SK-N-SH treated with all-trans-retinoic acid at 6 μM for 48 hours (cell line): Measurements from ENCODE around the gene TPST2.

Experiments
- ATAC-seq: fragments of 200-7000 bp; cut with Tn5 transposase; 3 replicates; pipeline ENCODE4 v1.9.1; 2020; ENCODE audit warnings: mild to moderate bottlenecking, moderate library complexity
- ARNTL ChIP-seq: fragments of 450-650 bp; formaldehyde crosslinking; IDR thresholded peaks from 2 replicates; pipeline ENCODE4 v1.5.0; 2020; ENCODE audit warnings: low read depth, mild to moderate bottlenecking, moderate library complexity, borderline replicate concordance
- BACH2 ChIP-seq: fragments of 250-450 bp; sonication (Bioruptor Pico); IDR thresholded peaks from 2 replicates; pipeline ENCODE4 v1.9.0; 2021; ENCODE audit warnings: mild to moderate bottlenecking, borderline replicate concordance
- CSDC2 ChIP-seq: fragments of 250-450 bp; sonication (Bioruptor Pico); IDR thresholded peaks from 2 replicates; pipeline ENCODE4 v1.5.0; 2020; ENCODE audit warnings: mild to moderate bottlenecking, moderate library complexity
- CSRNP3 ChIP-seq: fragments of 250-450 bp; sonication (Bioruptor Pico); IDR thresholded peaks from 2 replicates; pipeline ENCODE4 v1.5.1; 2021; ENCODE audit warnings: mild to moderate bottlenecking, moderate library complexity
- ESRRG ChIP-seq: fragments of 250-450 bp; sonication (Bioruptor Pico); IDR thresholded peaks from 2 replicates; pipeline ENCODE4 v1.6.1; 2021; ENCODE audit warnings: mild to moderate bottlenecking
- ISL1 ChIP-seq: fragments of 250-450 bp; sonication (Bioruptor Pico); IDR thresholded peaks from 2 replicates; pipeline ENCODE4 v2.1.2; 2022; ENCODE audit warnings: mild to moderate bottlenecking, moderate library complexity
- OSR1 ChIP-seq: fragments of 250-450 bp; sonication (Bioruptor Pico); IDR thresholded peaks from 2 replicates; pipeline ENCODE4 v1.8.0; 2022; ENCODE audit warnings: moderate library complexity, mild to moderate bottlenecking, inconsistent platforms
- PATZ1 ChIP-seq: fragments of 250-450 bp; sonication (Bioruptor Pico); IDR thresholded peaks from 2 replicates; pipeline ENCODE4 v1.8.0; 2020; ENCODE audit warnings: mild to moderate bottlenecking, moderate library complexity, borderline replicate concordance
- POU6F1 ChIP-seq: fragments of 250-450 bp; sonication (Bioruptor Pico); IDR thresholded peaks from 2 replicates; pipeline ENCODE4 v1.8.0; 2021; ENCODE audit warnings: low read depth, mild to moderate bottlenecking, moderate library complexity, borderline replicate concordance
- PPARA ChIP-seq: fragments of 250-450 bp; sonication (Bioruptor Pico); IDR thresholded peaks from 2 replicates; pipeline ENCODE4 v1.5.0; 2020; ENCODE audit warnings: mild to moderate bottlenecking, borderline replicate concordance
- RARB ChIP-seq: fragments of 250-450 bp; sonication (Bioruptor Pico); IDR thresholded peaks from 2 replicates; pipeline ENCODE4 v1.8.0; 2021; ENCODE audit warnings: mild to moderate bottlenecking, moderate library complexity
- SNAI2 ChIP-seq: fragments of 250-450 bp; sonication (Bioruptor Pico); IDR thresholded peaks from 2 replicates; pipeline ENCODE4 v1.5.0; 2020; ENCODE audit warnings: mild to moderate bottlenecking, moderate library complexity
- TCF4 ChIP-seq: fragments of 250-450 bp; sonication (Bioruptor Pico); IDR thresholded peaks from 2 replicates; pipeline ENCODE4 v1.8.0; 2021; ENCODE audit warnings: mild to moderate bottlenecking, moderate library complexity, borderline replicate concordance
- TSHZ2 ChIP-seq: fragments of 250-450 bp; sonication (Bioruptor Pico); IDR thresholded peaks from 2 replicates; pipeline ENCODE4 v1.5.0; 2020; ENCODE audit warnings: mild to moderate bottlenecking, moderate library complexity
- ZC3H10 ChIP-seq: fragments of 250-450 bp; sonication (Bioruptor Pico); IDR thresholded peaks from 2 replicates; pipeline ENCODE4 v1.5.1; 2021; ENCODE audit warnings: mild to moderate bottlenecking, moderate library complexity
- ZFP3 ChIP-seq: fragments of 250-450 bp; sonication (Bioruptor Pico); IDR thresholded peaks from 2 replicates; pipeline ENCODE4 v1.5.0; 2020; ENCODE audit warnings: mild to moderate bottlenecking, moderate library complexity
- ZFP30 ChIP-seq: fragments of 450-650 bp; formaldehyde crosslinking; IDR thresholded peaks from 2 replicates; pipeline ENCODE4 v1.5.0; 2022; ENCODE audit warnings: mild to moderate bottlenecking, moderate library complexity
- ZNF565 ChIP-seq: fragments of 450-650 bp; formaldehyde crosslinking; conservative IDR thresholded peaks from 2 replicates; pipeline ENCODE4 v1.5.0; 2020; ENCODE audit warnings: low read depth, mild to moderate bottlenecking, moderate library complexity
- ZNF70 ChIP-seq: fragments of 450-650 bp; formaldehyde crosslinking; IDR thresholded peaks from 2 replicates; pipeline ENCODE4 v1.5.0; 2020; ENCODE audit warnings: mild to moderate bottlenecking, moderate library complexity
- ZNF8 ChIP-seq: fragments of 450-650 bp; formaldehyde crosslinking; IDR thresholded peaks from 2 replicates; pipeline ENCODE4 v1.5.0; 2020; ENCODE audit warnings: mild to moderate bottlenecking, moderate library complexity

TPST2 gene

GRCh38 chr22:26536056-26536761 lies 53.7 kb downstream of the TPST2 start:
- ATAC-seq = no peak
- TF ChIP-seq PPARA (CRISPR knock-in tag) (no peak), CSRNP3 (CRISPR knock-in tag) (no peak), ESRRG (CRISPR knock-in tag) (no peak), ZC3H10 (CRISPR knock-in tag) (no peak), OSR1 (CRISPR knock-in tag) (no peak), PATZ1 (CRISPR knock-in tag) (no peak), ARNTL (CRISPR knock-in tag) (no peak), TCF4 (no peak), TSHZ2 (CRISPR knock-in tag) (no peak), POU6F1 (CRISPR knock-in tag) (no peak), BACH2 (CRISPR knock-in tag) (no peak), ZFP30 (no peak), ZNF565 (CRISPR knock-in tag) (no peak), CSDC2 (CRISPR knock-in tag) (no peak), RARB (CRISPR knock-in tag) (no peak), SNAI2 (CRISPR knock-in tag) (no peak), ZFP3 (CRISPR knock-in tag) (no peak), ZNF70 (CRISPR knock-in tag) (no peak), ZNF8 (CRISPR knock-in tag) (no peak), ISL1 (CRISPR knock-in tag) (no peak)

- TF ChIP-seq ZFP3 (CRISPR knock-in tag) = no peak
- TF ChIP-seq CSRNP3 (CRISPR knock-in tag) = no peak
- TF ChIP-seq SNAI2 (CRISPR knock-in tag) = no peak
- ATAC-seq = no peak
Observed at GRCh38 chr22:26535603-26535908, 54.4 kb downstream of the TPST2 start.

- TF ChIP-seq POU6F1 (CRISPR knock-in tag) (no peak), ZFP3 (CRISPR knock-in tag) (no peak)
- ATAC-seq = no peak
Observed at GRCh38 chr22:26534874-26535602, 54.9 kb downstream of the TPST2 start.
